Putamen (tissue), 1 donor: Measurements from ENCODE around the gene HOXB6.

Experiments used
- DNase-seq: peaks from one replicate; pipeline ENCODE4 v3.0.0-alpha.2; 2016; ENCODE audit warnings: low spot score

Gene HOXB6

DNA sequence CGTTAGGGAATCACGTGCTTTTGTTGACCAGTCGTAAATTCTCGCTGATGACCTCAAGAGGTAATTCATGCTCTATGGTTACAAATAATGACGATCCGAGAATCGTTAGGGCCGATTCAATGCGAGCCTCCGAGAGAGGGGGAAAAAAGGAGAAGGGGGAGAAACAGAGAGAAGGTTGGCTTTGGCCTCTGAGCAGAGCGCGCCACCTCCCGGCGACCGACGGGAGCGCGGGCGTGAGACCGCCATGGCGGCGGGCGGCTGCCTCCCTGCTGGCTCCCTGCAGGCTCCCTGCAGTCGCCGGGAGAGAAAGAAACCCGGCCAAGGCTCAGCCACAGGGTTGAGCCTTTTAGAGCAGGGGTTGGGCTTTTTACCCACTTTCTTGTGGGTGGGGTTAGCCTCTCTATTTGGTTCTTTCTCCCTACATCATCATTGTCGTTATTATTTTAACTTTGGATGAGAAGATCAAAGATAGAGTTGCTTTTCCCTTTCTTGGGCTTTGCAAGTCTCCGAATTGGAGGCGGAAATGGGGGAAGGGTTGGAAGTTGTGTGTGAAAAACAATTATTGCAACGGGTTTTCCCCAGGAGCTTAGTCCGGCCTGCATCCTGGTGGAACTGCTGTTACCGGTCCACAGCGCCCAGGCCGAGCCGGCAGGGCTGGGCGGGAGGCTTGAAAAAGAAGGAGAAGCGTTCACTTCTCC, 10.8 kb downstream of the HOXB6 start:
- no peak for DNase-seq

DNA sequence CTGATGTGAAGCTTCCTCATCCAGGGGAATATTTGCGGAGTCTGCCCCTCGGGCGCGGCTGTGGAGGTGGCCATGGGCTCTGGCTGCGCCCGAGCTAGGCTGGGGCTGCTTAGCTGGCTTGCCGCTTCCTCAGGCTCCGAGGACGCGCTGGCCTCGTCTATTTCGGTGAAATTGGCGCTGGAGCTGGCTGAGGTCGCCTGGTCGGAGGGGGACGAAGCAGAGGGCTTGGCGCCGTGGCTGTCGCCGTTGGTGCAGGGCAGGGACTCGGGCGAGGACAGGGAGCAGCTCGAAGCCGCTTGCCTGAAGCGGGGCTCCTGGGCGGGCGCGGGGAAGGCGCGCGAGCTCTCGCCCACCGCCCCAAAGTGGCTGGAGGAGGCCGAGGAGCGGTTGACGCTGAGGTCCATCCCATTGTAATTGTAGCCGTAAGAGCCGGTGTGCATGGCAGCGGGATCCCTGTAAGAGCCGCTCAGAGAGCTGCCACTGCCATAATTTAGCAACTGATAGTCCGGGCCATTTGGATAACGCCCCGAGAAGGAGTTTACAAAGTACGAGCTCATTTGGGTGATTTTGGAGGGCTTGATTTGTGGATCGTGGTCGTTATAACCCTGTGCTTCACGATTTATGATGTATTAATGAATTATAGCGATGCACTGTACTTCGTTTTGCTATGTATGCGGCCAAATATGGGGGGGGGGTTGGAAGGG, 11.5 kb downstream of the HOXB6 start, which contains the start of gene HOXB5:
TSS of gene HOXB5 (minus strand) at position 654 of the 704 bp plus-strand sequence. CDS start at position 557, 97 bp downstream.
- DNase-seq = no peak

DNA sequence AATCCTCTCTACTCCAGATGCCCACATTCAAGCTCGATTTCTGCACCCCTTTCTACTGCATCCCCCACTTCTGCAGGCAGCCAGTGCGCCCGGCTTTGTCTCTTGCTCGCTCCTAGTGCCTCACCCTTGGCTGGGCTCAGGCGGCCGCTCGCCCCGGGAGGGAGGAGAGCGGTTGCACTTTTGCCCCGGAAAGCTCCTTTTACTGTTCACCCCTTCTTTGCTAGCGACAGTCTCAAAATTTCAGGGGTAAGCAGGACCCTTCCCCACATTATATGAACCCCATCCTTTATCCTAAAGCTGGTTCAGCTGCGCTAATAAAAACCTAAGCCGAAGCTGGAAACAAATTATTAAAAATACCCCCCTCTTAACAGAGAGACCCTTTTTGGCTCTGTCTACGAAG, 12.2 kb downstream of the HOXB6 start:
- DNase-seq = no peak

DNA sequence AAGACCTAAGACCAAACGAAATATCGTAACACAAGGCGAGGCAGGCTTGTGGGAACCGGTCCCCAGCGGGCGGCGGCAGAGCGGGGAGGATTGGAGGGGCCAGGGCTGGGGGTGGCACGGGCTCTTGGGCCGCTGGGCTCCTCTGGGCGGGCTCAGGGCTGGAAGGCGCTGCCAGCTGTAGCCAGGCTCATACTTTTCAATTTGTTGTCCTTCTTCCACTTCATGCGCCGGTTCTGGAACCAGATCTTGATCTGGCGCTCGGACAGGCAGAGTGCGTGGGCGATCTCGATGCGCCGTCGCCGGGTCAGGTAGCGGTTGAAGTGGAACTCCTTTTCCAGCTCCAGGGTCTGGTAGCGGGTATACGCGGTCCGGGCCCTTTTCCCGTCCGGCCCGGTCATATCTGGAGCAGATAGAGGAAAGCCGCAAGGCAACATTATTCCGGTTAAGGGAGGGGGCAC, 12.7 kb downstream of the HOXB6 start:
- DNase-seq = no peak

DNA sequence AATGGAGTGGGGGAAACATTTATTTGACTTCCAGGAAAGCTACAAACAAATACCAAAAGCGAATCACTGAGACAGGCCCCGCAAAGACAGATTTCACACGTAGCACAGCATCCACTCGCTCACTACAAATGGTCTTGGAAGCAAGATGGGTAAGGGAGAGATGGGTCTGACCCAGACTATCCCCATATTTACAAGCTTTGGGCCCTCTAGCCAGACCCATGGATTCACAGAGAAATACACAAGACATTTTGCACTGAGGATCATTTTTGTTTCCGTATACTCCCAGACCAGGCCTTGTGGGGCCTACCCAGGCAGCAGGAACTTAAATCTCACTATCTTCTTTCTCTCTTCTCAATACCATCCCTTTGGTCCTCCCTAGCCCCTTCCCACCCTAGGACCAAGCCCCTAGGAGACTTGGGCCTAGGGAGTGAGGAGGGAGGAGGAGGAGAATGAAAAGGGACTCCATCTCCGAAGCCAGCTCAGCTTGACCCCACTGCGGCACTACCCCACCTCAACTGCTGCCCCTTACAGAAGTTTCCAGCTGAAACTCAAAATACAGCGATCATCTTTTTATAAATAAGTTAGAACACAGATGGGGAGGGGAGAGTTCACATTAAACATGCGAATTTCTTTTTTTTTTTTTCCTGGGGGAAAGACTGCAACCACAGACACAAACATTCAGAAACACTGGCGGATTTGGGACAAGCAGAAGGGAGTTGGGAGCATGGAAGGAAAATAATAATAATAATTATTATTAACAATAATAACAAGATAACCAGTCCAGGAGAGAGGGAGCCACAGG, 13.3 kb downstream of the HOXB6 start:
- DNase-seq = no peak

DNA sequence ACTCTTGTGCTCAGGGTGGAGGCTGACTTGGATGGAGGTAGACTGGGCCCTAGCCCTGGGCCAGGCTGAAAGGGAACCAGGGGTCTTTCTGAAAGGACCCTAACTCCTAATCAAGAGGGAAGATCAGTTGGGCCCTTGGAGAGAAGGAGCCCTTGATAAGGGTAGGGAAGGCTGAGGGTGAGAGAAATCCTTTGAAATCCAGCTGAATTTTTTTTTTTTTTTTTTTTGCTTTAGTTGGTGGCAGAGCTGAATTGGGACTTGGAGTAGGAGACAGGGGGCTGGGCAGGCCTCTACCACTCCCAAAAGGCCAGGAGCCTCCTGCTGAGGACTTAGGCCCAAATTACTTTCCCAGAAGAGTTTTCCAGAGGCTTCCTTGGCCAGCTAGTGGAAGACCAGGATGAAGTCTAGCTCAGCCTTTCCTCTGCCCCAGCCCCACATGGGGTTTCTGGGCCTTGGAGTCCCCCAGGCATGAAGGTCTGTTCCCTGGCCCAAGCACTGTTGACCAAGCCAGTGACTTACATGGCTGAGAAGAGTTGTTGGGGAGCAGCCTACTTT, 14.1 kb downstream of the HOXB6 start:
- no peak for DNase-seq

DNA sequence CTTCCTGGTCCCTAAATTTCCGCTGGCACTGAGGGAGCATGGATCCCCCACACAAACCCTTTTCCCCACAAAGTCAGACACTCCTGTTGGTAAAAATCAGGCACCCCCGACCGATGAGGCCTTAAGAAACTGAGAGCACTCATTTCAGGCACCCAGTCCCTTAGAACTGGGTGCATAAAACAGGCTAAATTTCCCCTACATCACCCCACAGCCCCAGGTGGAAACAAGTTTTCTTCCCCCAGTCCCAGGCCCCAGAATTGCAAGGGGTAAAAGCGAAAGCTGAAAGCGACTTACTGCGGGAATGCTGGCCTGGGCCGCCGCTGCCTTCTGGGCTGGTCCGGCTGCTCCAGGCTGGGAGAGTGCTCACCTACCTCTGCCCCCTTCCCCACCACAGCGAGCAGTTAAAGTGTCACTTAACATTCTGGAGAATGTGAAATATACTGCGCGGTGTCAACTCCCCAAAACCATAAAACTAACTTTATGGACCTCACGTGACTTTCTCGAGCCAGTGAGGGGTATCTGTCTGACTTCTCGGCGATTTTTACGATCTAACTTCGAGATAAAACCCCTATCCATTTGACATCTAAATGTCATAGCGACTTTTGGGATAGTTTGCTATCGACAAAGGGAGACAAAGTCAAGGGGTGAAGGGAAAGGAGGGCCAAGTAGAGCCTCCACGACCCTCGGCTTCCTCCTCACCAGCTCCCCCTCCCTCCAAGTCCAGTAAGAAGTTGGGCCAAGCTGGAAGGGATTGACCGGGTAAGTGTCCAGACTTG, 14.8 kb downstream of the HOXB6 start, which contains the start of gene HOXB3:
TSS of gene HOXB3 (minus strand) at position 411 of the 776 bp plus-strand sequence. CDS start 37,767 bp downstream, outside the sequence.
- no peak for DNase-seq

DNA sequence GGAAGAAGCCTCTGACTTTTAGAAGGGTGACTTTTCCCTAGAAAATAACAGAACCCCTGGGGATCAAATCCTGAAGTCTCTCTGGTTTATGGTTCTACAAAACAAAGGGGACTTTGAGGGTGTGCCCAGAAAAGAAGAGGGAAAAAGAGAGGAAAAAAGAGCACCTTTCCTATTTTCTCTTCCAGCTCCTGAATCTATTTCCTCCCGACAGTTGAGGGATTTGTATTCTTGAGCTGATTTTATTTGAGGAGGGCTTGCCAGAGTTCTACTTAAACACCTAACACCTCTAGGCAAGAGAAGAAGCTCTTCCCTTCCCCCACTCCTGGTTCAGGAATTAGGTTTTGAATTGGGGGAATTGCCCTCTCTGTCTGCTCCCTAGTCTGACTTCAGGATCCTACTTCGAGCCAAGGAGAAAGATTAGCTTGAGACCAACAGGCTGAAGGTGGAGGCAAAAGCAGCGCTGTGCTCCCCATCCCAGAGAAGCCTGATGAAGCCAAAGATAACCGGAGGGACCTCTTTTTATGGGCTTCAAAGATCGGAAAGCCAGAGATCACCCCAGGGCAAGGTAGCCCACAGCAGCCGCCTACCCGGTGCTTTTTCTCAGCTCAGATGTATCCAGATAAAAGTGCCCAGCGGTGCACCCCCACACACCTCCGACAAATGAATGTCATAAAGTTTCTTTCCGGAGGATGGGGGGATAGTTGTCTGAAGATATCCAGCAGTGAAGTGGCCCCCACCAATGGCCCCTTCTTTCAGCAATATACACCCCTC, 15.5 kb downstream of the HOXB6 start:
- no peak for DNase-seq

DNA sequence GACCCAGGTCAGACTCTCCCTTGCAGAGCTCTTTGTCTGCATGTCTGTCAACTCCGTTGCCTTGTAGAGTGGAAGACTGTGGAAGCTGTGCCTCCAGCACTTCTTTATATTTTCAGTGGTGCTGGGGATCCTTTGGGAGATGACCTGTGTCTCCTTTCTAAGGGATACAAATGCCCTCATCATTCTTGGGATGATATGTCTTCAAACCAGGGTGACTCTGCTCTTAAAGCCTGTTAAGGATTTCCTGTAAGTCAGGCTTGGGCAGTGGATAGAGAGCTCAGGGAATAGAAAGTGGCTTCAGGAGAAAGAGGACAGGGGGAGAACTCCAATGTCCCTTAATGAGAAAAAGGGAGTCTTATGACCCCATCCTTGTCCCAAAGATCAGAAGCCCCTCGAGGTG, 16.3 kb downstream of the HOXB6 start:
- DNase-seq = no peak

DNA sequence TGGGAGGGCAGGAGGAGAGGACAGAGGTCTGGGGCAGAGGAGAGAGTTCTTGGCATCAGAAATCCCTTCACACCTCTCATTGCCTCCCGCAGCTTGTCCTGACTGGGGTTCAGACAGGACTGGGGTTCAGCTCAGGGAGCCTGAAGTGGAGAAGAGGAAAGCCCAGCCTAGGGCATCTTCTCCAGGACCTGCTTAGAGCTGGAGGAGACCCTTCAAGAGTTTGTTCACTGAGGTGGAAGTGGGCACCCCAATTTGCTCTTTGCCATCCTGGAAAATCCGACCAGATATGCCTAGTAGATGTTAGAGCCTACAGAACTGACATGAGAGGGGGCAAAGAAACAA, 16.7 kb downstream of the HOXB6 start:
- no peak for DNase-seq

DNA sequence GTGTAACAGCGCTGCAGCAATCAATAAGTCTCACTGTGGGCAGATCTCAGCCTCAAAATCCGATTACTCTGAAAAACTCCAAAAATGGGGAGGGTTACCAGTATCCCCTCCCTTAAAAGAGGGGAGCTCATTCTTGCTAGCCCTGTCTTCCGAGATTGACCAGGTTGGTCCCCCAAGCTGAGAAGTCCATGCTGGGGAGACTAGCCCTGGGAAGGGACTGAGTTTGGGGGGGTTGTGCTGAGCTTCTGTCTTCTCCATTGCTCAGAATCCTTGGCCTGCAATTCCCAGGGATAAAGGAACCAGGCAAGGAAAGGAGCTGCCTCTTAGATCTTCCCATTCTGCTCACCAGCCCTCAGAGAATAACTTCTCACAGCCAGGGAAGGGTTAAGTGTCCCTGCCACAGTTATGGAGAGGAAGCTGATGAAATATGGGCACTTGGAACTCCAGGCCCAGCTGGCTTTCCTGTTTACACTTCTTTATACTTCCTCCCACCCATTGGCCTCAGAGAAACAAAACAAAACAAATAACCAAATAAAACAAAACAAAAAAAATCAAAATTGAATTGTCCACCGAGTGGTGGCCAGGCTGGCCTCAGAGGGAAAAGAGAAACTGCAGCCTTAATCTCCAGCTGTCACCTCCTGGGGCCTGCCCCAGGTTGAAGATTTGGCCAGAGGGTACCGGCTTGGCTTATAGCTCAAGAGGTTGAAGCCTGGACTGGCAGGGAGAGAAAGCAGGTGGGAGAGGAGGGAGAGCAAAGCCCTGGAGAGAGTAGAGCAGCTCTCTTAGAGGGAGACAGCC, 17.3 kb downstream of the HOXB6 start:
- DNase-seq = no peak

DNA sequence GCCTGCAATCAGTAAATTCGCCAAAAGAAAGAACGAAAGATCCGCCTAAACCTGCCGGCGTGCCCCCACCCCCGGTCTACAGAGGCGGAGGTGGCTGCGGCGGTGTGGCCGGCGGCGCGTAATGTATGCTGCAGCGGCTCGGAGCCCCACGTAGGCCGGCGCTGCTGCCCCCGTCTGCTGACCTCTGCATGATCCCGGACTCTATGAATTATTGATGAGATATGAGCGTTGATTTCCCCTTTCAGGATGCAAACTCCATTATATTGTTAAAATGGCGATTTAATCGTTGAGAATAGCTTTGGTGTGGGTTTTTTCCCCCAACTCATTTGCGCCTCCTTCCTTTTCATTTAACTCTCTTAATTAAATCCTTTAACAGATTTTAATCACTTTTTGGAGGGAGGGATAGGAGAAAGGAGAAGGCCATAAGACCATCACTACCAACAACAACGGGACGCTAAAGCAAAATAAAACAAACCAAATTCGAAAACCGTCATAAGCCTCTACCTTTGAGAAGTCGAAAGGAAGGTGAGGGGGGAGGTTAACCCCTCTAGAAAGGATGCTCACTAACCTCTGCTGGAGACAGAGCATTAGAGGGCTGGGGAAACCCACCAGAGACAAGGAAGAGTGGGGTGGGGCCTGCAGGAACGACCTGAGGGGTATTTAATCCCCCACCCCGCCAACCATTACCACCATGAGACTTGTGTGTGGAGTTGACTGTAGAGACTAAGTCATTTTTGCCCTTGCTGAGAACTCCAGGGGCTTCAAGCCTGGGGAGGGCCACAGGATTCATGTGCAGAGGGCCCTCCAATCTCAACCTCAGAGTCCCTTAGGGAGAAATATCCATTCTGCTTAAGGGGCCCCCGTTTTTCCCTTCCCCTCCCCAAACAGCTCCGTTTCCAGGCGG, 18.2 kb downstream of the HOXB6 start:
- no peak for DNase-seq

DNA sequence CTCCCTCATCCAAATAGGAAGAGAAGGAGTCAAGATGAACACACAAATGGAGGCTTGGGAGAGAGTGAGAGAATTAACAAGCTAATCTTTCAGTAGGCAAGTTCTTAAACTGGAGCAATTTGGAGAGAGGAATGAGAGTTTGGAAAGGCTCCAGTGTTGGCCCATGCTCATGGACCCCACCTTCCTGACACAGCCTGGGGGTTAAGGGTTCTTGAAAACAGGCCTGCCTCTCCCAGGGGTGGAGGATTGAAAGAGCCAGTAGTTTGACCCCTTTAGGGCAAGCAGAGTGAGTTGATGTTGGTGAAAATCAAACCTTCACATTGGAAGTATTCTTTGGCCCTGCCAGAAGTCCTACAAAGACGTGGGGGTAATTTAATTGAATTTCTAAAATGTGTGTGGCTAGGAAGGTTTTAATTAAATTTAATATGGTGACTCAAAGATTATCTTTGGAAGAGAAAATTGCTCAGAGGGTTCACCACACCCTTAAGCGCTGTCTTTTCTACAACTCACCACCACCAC, 20.5 kb downstream of the HOXB6 start:
- no peak for DNase-seq

DNA sequence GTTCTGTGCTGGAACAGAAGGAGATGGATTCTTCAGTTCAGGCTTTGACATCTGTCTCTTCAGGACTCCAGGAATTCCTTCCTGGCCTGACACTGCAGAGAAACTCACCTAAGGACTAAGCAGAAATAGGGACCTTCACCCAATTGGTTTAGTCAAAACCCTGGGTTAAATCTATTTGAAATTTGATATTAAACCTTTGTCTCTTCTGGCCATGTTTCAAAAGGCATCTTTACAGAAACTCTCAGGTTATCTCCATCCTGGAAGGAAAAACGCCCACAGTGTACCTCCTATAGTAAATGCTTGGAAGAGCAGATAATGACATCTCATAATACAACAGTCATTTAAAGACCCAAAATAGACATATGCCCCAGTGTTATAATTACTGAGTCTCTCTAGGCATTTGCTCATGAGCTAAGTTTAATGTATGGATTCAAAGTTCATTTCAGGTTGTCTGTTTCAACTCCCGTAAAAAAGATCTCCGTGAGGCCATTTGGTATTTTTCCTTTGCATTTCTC, 21.0 kb downstream of the HOXB6 start:
- DNase-seq = no peak

DNA sequence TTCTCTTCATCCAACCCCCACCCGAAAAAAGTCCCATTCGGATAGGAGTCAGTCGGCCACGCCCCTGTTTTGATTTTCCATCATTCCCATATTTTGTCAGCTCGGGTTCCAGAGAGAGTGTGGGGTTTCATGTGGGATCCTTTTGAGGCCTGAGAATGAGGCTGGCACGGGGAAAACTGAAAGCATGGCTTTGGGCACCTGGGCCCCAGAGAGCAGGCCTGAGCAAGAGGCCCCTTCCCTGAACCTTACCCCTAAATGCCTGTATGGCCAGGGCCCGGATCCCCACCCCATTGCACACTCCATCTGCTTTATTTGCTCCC, 22.1 kb downstream of the HOXB6 start:
- no peak for DNase-seq

DNA sequence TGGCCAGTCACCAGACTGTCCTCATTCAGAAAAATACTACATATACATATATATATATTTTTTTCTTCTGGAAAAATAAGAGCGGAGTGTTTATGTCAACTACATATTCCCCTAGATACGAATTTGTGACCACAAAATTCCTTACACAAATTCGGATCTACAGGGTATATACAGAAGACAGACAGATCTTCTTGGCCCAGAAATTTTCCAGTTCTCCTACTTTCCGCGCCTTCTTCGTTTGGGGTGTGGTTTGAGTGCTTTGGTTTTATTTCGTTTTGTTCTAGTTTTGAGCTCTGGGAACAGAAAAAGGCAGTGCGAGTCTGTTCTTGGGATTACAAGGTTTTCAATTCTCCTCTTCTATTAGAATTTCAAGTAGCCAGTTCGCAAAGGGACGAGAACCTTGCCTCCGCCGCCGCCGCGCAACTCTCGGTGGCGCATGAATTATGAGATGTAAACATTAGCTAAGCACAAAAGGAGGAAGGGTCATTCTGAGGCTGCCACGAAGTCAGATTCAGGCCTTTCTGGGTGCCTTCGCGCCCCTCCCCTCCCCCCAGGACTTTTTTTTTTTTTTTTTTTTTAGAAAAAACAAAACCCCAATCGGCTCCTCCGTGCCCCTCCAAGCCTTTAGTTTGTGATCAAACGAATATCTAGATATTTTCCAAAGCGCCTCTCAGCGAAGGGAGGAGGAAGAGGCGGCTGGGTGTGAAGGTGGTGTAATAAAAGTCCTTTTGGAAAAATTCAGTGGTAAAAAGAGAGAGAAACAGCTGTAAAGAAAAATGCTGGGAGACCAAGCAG, 24.8 kb downstream of the HOXB6 start:
- no peak for DNase-seq

DNA sequence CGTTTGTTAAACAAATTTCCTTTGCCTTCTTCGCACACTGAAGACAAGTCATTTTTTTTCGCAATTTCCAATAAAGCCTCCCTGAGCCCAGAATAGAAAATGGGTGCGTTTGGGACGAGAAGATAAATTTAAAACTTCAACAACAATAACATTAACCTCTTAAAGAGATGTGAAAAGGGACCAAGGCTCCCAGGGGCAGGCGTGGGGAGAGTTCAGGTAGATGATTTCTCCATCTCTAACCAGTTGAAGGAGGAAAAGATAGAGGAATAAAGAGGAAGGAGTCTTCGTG, 25.4 kb downstream of the HOXB6 start:
- no peak for DNase-seq
